GF-D8 (cell line): Measurements from ENCODE around the gene ATG14.
"Not testable (repeated sequence)": the region's sequence is repeated elsewhere in the genome, so short reads cannot be mapped to it uniquely, and the experiment has no call there.

Source experiments
- DNase-seq: peaks from one replicate; lab custom pipeline; 2025; lab: John Stamatoyannopoulos, UW

ATG14 gene

GRCh38 chr14:55350461-55350860 is 61.2 kb downstream of the ATG14 start:
- no peak for DNase-seq

GRCh38 chr14:55349565-55349964 is 62.1 kb downstream of the ATG14 start:
- DNase-seq, result no peak

DNA sequence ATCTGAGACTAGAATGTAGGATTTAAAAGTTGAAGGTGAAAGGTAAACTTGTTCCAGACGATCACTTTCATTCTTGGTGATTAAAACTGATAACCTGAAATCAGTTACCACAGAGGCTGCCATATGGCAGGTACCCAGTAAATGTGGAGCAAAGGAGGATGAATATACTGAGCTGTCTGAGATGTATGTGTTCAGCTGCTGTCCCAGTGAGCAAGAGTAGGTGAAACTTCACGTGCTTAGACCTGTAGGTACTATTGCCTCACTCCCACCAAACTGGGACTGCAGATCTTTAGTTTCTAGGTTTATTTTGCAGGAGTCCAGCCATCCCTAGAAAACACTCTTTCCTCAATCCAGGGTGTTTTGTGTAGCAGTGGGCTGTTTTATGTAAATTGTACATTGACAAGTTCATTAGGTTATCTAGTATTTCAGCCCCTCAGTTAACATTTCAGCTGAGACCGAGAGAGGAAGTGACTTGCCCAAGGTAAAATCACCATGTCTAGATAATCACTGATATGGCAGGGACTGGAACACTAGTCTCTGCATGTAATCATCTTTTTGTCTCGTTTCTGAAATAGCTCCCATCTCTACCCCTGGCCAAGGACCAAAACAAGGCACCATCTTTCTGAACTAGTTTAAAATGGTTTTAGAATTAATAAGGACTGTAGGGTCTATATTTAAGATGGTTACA is 62.7 kb downstream of the ATG14 start:
- no peak for DNase-seq

DNA sequence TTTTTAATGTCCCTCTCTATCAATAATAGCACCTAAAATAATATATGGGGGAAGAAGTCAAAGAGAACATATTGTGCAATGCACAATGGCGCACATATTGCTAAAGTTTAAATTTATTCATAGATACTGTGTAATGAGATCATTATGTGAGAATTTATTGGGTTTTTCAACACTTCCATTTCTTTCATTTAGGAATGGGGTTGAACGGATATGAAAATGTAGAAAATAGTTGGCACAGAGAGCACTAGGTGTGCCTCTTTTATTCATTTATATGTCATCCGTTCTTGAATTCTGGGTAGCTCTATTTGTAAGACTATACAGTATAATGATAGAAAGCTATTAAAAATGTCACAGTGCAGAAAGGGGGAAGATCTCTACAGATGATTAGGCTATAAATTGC is 63.9 kb downstream of the ATG14 start:
- DNase-seq, result no peak

- DNase-seq, result no peak
Measured at GRCh38 chr14:55347040-55347439, 64.6 kb downstream of the ATG14 start.

- DNase-seq, result not testable (repeated sequence)
Measured at GRCh38 chr14:55344582-55345163, 67.0 kb downstream of the ATG14 start.

DNA sequence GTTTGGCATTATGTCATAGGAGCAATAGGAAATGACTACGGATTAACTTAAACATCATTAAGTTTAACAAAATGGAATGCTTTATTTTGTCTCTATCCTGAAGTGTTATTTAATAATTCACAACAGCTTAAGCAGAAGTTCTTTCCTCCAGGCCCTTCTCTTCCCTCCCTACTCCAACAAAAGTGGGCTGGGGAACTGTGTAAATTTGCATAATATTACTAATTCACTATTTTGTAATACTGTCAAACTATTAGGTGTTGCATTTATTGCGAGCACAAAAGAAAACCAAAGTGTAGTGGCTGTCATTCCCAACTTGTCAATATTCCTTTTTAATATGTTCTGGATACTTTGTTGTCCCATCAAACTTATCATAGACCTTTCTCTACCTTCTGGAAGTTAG is 69.8 kb downstream of the ATG14 start:
- DNase-seq, result no peak

- DNase-seq, result no peak
Measured at GRCh38 chr14:55340482-55340881, 71.1 kb downstream of the ATG14 start.

GRCh38 chr14:55339770-55340169 is 71.9 kb downstream of the ATG14 start:
- DNase-seq, result peak; percentile 34

DNA sequence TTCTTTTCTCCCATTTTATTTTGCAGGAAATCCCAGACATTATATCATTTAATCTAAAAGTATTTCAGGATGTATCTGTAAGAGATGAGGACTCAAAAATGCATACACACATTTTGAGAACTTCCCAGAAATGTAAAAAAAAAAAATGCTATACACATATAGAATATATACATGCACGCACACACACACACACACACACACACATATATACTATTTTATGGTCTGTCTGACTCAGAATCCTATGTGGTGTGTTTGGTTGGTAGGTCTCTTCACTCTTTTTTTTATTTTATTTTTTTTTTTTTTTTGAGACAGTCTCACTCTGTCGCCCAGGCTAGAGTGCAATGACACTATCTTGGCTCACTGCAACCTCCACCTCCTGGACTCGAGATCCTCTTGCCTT is 74.9 kb downstream of the ATG14 start:
- no peak for DNase-seq

DNA sequence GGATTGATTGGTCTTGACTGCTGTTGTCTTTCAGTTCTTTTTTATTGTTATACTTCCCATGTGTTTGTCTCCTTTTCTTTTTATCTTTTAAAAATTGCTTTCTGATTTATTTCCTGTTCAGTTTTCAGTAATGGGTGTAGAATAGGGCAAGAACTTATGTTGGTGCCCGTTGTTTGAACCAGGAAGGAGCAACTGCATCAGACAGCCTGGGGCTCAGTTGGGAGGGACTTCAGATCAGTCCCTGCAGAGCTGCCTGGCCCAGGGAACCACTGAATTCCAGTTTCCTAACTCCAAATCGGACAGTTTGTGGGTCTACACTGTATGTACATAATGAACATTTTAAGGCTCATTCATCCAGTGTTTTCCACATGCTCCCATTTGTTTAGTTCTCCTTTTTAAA is 75.5 kb downstream of the ATG14 start:
- no peak for DNase-seq

DNA sequence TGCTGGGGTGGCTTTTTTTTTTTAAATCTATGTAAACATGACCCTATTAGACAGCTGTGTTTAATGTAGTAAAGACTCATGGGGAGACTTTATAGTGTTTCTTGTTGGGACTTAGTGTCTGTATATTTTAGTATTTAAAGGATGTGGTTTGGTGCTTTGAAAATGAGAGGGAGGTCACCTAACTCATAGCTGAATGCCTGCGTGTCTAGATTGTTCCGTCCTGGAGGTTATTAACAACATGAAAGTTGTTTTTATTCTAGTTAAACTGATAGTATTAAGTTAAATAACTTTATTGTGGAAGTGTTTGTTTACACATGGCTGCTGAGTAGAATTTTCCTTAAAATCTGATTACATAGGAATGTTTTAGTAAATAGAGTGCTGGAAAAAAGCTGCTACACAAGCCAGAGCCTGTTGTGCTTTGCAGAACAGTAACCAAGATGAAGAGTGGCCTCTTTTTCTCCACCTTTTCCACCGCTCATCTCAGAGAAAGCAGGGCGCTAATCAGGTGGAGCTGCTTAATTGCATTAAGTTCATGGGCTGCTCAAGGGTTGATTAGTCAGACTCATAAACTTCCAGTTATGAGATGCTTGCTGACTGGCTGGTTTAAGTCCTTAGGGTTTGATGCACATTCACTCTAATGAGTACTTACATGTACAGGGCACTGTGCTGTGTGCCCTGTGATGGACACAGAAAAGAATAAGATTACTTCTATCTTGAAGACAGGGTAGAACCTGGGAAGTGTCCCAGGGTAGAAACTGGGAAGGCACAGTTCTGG is 77.7 kb downstream of the ATG14 start:
- no peak for DNase-seq

DNA sequence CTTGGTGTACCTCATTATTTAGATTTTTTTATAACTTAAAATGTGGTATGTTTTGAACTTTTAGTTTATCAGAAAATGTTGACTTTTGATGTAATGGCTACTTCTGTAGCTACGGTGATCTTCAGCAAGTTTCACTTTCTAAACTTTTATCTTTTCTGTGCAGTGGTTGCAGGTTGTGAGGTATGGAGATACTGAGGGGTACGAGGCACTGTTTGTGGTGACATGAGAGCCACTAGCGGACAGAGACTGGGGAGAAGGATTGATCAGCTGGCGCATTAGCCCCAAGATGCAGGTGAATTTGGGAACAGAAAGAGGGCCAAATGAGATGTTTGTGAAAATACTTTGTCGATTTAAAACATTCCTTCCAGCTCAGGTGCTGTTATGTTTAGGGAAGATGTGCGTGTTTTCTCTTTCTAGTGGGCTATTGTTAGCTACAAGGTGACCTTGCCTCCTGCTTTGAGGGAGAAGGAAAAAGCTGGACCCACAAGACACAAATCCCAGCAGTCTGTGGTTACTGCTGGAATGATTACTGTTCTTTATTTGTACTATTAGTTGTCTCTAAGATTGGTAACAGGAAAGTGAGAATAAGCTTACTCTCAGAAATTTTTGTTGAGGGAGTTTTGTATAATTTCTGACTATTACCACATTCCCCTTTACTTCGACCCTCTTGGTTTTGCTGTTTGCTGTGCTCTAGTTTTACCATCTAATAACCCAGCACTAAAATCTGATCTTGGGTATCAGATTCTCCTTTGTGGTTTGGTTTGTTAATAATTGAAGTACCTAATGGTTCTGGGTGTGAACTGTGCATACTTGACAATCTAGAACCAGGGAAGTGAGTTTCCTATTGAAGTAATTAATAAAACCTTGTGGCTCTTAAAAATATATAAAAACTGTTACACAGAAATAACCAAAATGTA is 78.7 kb downstream of the ATG14 start:
- DNase-seq, result no peak

- DNase-seq, result no peak
Measured at GRCh38 chr14:55329999-55330710, 81.5 kb downstream of the ATG14 start.

DNA sequence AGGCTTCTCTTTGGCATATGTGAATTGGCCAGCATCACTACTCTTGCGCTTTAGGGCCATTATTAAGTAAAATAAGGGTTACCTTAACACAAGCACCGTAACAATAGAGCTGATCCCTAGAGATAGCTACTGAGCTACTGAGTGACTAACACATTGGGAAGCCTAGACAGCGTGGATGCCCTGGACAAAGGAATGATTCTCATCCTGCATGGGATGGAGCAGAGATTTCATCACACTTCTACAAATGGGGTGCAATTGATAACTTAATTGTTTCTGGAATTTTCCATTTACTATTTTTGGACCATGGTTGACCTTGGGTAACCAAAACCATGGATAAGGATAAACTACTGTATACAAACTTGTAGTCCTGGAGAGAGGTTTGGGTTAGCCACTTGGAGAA is 83.3 kb downstream of the ATG14 start:
- no peak for DNase-seq

- DNase-seq, result no peak
Measured at GRCh38 chr14:55327179-55327578, 84.5 kb downstream of the ATG14 start.

DNA sequence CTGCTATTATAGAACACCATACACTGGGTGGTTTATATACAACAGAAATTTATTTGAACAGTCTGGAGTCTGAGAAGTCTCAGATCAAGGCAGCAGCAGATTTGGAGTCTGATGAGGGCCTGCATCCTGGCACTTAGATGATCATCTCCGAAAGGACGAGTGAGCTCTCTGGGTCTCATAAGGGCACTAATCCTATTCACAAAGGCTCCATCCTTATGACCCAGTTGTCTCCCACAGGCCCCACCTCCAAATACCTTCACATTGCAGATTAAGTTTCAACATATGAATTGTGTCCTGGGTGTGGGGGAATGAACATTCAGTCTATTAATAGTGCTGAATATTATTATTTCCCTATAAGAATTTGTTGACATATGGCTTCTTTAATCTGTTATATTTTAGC is 86.8 kb downstream of the ATG14 start:
- DNase-seq, result no peak

- no peak for DNase-seq
Measured at GRCh38 chr14:55323910-55324309, 87.7 kb downstream of the ATG14 start.

DNA sequence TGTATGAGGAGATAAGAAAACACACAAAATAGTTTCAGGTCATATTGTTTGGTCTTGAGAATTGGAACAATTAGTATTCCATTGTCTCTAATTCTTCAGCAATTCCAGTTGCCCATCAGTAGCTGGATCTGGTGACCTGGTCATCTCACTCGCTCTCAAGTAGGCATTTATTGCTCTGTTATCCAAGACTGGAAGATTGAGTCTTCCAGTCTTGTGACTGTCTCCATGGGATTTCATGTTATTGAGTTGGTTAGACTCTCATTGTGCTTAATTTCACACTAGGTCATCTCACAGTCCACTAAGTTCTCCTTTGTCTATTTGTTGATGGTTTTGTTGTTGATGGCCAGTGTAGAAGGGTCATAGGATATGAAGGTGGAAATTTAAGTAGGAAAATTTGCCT is 92.9 kb downstream of the ATG14 start:
- no peak for DNase-seq

- no peak for DNase-seq
Measured at GRCh38 chr14:55317542-55318306, 93.9 kb downstream of the ATG14 start.

GRCh38 chr14:55316564-55316963 is 95.1 kb downstream of the ATG14 start:
- no peak for DNase-seq
